Neuron (in vitro differentiated cells): Measurements from ENCODE around the gene ARAP1.

Experiments
- H2AFZ ChIP-seq: one replicate; pipeline ENCODE4 v1.6.1; 2013; ENCODE audit warnings: low read depth, mild to moderate bottlenecking, inconsistent platforms, low read length, moderate library complexity
- H3K27me3 ChIP-seq: one replicate; pipeline ENCODE4 v1.6.1; 2013; ENCODE audit warnings: low read length; ENCODE audit not compliant: insufficient read depth
- H3K36me3 ChIP-seq: one replicate; pipeline ENCODE4 v1.6.1; 2013; ENCODE audit warnings: low read length; ENCODE audit not compliant: insufficient read depth
- H3K4me1 ChIP-seq: one replicate; pipeline ENCODE4 v1.6.1; 2013; ENCODE audit warnings: low read length; ENCODE audit not compliant: insufficient read depth
- H3K4me3 ChIP-seq: 2 replicates; pipeline ENCODE4 v1.5.1; 2013; ENCODE audit warnings: mild to moderate bottlenecking, low read length, moderate library complexity
- H3K9me3 ChIP-seq: one replicate; pipeline ENCODE4 v1.6.1; 2013; ENCODE audit warnings: low read length

The ARAP1 gene

GRCh38 chr11:72646472-72646871 is 105.7 kb downstream of the ARAP1 start:
- Histone ChIP-seq H3K4me3 (no peak overlapping the region), H3K4me1 (peaks cover 12% of the 10 kb centered on the region), H2AFZ (no peak overlapping the region), H3K36me3 (no peaks in the 10 kb centered on the region), H3K27me3 (peaks cover 7% of the 10 kb centered on the region), H3K9me3 (no peaks in the 10 kb centered on the region)

- Histone ChIP-seq H3K27me3 (peaks cover 11% of the 10 kb centered on the region), H2AFZ (no peak overlapping the region), H3K4me3 (no peak overlapping the region), H3K9me3 (no peaks in the 10 kb centered on the region), H3K36me3 (no peaks in the 10 kb centered on the region), H3K4me1 (peaks cover 12% of the 10 kb centered on the region)
These were observed 106.2 kb downstream of the ARAP1 start for GRCh38 chr11:72646024-72646423.

GRCh38 chr11:72643547-72643946 is 108.7 kb downstream of the ARAP1 start:
- H3K4me3 ChIP-seq, result no peak overlapping the region
- no peaks in the 10 kb centered on the region for H3K36me3 ChIP-seq
- H3K27me3 ChIP-seq, result peaks cover 36% of the 10 kb centered on the region
- no peaks in the 10 kb centered on the region for H3K9me3 ChIP-seq
- H3K4me1 ChIP-seq, result peaks cover 7% of the 10 kb centered on the region
- no peak overlapping the region for H2AFZ ChIP-seq

- Histone ChIP-seq H3K36me3 (no peaks in the 10 kb centered on the region), H3K4me1 (peaks cover 6% of the 10 kb centered on the region), H3K9me3 (no peaks in the 10 kb centered on the region), H3K27me3 (peaks cover 38% of the 10 kb centered on the region), H3K4me3 (peak overlapping the region; percentile 28), H2AFZ (peak overlapping the region; percentile 23)
These were observed 109.2 kb downstream of the ARAP1 start for GRCh38 chr11:72642884-72643522.

- Histone ChIP-seq H3K4me1 (peaks cover 6% of the 10 kb centered on the region), H3K36me3 (no peaks in the 10 kb centered on the region), H3K4me3 (peak overlapping the region; percentile 28), H2AFZ (peak overlapping the region; percentile 23), H3K27me3 (peaks cover 41% of the 10 kb centered on the region), H3K9me3 (no peaks in the 10 kb centered on the region)
These were observed 109.9 kb downstream of the ARAP1 start for GRCh38 chr11:72642043-72642883.

- no peak overlapping the region for H3K4me3 ChIP-seq
- no peaks in the 10 kb centered on the region for H3K9me3 ChIP-seq
- no peaks in the 10 kb centered on the region for H3K36me3 ChIP-seq
- peaks cover 45% of the 10 kb centered on the region for H3K27me3 ChIP-seq
- no peak overlapping the region for H2AFZ ChIP-seq
- peaks cover 6% of the 10 kb centered on the region for H3K4me1 ChIP-seq
These were observed 110.6 kb downstream of the ARAP1 start for GRCh38 chr11:72641522-72642042.

GRCh38 chr11:72639502-72640375 is 112.5 kb downstream of the ARAP1 start:
- no peak overlapping the region for H3K4me3 ChIP-seq
- no peaks in the 10 kb centered on the region for H3K36me3 ChIP-seq
- H3K9me3 ChIP-seq, result no peaks in the 10 kb centered on the region
- no peak overlapping the region for H2AFZ ChIP-seq
- H3K4me1 ChIP-seq, result peaks cover 6% of the 10 kb centered on the region
- peaks cover 59% of the 10 kb centered on the region for H3K27me3 ChIP-seq

- Histone ChIP-seq H3K36me3 (no peaks in the 10 kb centered on the region), H3K4me3 (no peak overlapping the region), H3K9me3 (no peaks in the 10 kb centered on the region), H3K27me3 (peaks cover 74% of the 10 kb centered on the region), H2AFZ (no peak overlapping the region), H3K4me1 (peaks cover 6% of the 10 kb centered on the region)
These were observed 114.3 kb downstream of the ARAP1 start for GRCh38 chr11:72637926-72638325.

GRCh38 chr11:72637198-72637597 is 115.0 kb downstream of the ARAP1 start:
- no peak overlapping the region for H3K4me3 ChIP-seq
- H2AFZ ChIP-seq, result no peak overlapping the region
- H3K4me1 ChIP-seq, result peaks cover 6% of the 10 kb centered on the region
- H3K27me3 ChIP-seq, result peaks cover 75% of the 10 kb centered on the region
- H3K36me3 ChIP-seq, result no peaks in the 10 kb centered on the region
- no peaks in the 10 kb centered on the region for H3K9me3 ChIP-seq

- peaks cover 6% of the 10 kb centered on the region for H3K4me1 ChIP-seq
- peaks cover 69% of the 10 kb centered on the region for H3K27me3 ChIP-seq
- no peak overlapping the region for H2AFZ ChIP-seq
- no peak overlapping the region for H3K4me3 ChIP-seq
- no peaks in the 10 kb centered on the region for H3K9me3 ChIP-seq
- no peaks in the 10 kb centered on the region for H3K36me3 ChIP-seq
These were observed 115.8 kb downstream of the ARAP1 start for GRCh38 chr11:72636376-72636775.

- H3K27me3 ChIP-seq, result peaks cover 65% of the 10 kb centered on the region
- no peak overlapping the region for H2AFZ ChIP-seq
- no peak overlapping the region for H3K4me3 ChIP-seq
- no peaks in the 10 kb centered on the region for H3K36me3 ChIP-seq
- H3K4me1 ChIP-seq, result peaks cover 6% of the 10 kb centered on the region
- no peaks in the 10 kb centered on the region for H3K9me3 ChIP-seq
These were observed 116.3 kb downstream of the ARAP1 start for GRCh38 chr11:72635933-72636332.

GRCh38 chr11:72635309-72635915 is 116.8 kb downstream of the ARAP1 start:
- Histone ChIP-seq H3K36me3 (no peaks in the 10 kb centered on the region), H3K4me1 (peaks cover 6% of the 10 kb centered on the region), H3K4me3 (no peak overlapping the region), H3K27me3 (peaks cover 62% of the 10 kb centered on the region), H2AFZ (no peak overlapping the region), H3K9me3 (no peaks in the 10 kb centered on the region)
